Fibroblast of the aortic adventitia (primary cell): ENCODE data around the gene TMEM250. TPM values are rescaled to one million over a fixed set of nuclear protein-coding genes. Genes with fewer than 3 reads are reported as not detected.
A peak's percentile ranks its signal among the peaks of the same experiment; 100 is the strongest.

Source experiments
- DNase-seq: peaks from one replicate; pipeline ENCODE4 v3.0.0-alpha.2; 2010; ENCODE audit warnings: low read depth
- H3K4me3 ChIP-seq: 2 replicates; pipeline ENCODE4 v1.5.1; 2011; ENCODE audit warnings: low read depth, mild to moderate bottlenecking, control low read depth, low read length, moderate library complexity
- total RNA-seq: library from RNA; depleted of rRNA; stranded (reverse); fragments of >200 nt; gene quantifications from 2 replicates; pipeline ENCODE4 v1.2.3, GENCODE V29; 2012; ENCODE audit warnings: low replicate concordance
- TF ChIP-seq, protein P1 (sequence below): IDR thresholded peaks from 2 replicates; pipeline ENCODE4 v1.5.1; 2011; ENCODE audit warnings: mild to moderate bottlenecking, low read length, control low read depth, inconsistent platforms; ENCODE audit not compliant: insufficient read depth

TMEM250 gene, protein sequence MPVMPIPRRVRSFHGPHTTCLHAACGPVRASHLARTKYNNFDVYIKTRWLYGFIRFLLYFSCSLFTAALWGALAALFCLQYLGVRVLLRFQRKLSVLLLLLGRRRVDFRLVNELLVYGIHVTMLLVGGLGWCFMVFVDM
- 46.1 and 87.9 TPM in 2 replicates for total RNA-seq

DNA sequence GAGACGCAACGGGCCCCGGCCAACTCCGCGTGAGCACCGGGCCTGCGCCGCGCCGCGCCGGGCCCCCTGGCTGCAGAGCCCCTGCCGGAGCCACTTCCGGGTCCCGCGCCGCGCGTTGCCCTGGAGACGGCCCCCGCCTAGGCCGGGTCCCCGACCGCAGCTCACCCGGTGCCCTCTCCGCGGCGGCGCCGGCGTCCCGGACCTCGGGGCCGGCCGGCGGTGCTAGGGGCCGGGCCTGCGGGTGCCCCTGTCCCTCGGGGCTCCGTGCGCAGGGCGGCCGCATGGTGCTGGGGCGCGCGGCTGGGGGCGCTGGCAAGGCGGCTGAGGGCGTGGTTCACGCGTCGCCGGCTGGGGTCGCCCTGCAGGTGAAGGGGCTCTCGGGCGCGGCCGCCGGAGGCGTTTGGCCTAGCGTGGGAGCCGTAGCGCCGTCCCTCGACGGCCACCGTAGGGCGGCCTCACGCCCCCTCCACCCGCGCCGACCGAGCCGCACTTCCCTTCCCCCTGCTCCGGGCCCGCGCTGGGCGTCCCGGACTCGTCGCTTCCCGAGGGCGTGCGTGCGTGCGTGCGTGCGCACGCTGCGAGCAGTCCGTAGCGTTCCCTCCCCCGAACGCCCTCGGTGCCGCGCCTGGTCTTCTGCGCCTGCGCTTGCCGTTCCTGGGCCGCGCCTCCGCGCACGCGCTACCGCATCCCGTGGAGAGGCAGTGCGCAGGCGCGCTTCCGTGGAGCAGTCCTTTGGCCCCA lies at the start of gene TMEM250:
TMEM250 (minus strand) TSS at position 556 of the 741 bp plus-strand sequence. CDS start 1,975 bp downstream, outside the sequence.
- peak within 1 kb of the TSS; percentile 75 for H3K4me3 ChIP-seq
- TF ChIP-seq, protein P1, sequence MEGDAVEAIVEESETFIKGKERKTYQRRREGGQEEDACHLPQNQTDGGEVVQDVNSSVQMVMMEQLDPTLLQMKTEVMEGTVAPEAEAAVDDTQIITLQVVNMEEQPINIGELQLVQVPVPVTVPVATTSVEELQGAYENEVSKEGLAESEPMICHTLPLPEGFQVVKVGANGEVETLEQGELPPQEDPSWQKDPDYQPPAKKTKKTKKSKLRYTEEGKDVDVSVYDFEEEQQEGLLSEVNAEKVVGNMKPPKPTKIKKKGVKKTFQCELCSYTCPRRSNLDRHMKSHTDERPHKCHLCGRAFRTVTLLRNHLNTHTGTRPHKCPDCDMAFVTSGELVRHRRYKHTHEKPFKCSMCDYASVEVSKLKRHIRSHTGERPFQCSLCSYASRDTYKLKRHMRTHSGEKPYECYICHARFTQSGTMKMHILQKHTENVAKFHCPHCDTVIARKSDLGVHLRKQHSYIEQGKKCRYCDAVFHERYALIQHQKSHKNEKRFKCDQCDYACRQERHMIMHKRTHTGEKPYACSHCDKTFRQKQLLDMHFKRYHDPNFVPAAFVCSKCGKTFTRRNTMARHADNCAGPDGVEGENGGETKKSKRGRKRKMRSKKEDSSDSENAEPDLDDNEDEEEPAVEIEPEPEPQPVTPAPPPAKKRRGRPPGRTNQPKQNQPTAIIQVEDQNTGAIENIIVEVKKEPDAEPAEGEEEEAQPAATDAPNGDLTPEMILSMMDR: no peak
- DNase-seq: peak; percentile 96

DNA sequence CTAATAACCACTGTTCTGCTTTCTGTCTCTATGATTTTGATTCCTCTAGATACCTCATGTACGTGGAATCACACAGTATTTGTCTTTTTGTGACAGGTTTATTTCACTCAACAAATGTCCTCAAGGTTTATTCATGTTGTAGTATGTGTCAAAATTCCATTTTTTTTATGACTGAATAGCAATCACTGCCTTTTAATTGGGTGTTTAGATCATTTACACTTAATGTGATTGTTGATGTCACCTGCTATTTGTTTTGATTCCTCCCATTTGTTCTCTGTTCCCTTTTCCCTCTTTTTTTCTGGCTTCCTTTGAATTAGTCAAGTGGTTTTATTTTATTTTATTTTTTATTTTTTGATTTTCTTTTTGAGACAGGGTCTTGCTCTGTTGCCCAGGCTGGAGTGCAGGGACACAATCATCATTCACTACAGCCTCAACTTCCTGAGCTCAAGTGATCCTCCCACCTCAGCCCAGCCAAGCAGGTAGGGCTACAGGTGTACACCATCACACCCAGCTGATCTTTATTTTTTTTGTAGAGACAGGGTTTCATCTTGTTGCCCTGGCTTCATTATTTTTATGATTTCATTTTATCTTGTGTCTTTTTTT lies 44.7 kb upstream of the TMEM250 start:
- TF ChIP-seq, protein P1: no peak
- DNase-seq: no peak
- H3K4me3 ChIP-seq: no peak overlapping the region

DNA sequence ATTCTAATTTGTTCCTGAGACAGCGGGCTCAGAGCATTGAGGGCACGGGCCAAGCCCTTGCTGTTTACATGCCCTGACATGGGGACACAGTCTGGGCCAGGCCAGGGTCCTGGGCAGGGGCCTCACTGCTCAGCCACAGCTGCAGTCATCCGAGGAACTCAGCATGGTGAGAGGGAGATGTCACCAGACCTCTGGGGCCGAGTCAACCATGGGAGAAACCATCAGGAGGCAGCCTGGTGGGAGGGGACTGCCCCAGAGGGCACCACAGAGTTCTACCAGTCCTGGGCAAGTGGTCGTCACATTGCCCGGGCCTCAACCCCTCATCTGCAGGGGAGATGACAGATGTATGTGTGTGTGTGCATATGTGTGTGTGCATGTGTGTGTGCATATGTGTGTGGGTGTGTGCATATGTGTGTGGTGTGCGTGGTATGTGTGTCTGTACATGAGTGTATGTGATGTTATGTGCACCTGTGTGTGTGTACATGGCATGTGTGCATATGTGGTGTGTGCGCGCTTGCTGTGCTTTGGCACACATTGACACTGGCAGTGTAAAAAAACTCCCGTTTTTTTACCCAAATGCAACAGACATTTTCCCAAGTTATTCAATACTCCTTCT lies 42.4 kb upstream of the TMEM250 start:
- TF ChIP-seq, protein P1: no peak
- H3K4me3 ChIP-seq: no peak overlapping the region
- DNase-seq: no peak

DNA sequence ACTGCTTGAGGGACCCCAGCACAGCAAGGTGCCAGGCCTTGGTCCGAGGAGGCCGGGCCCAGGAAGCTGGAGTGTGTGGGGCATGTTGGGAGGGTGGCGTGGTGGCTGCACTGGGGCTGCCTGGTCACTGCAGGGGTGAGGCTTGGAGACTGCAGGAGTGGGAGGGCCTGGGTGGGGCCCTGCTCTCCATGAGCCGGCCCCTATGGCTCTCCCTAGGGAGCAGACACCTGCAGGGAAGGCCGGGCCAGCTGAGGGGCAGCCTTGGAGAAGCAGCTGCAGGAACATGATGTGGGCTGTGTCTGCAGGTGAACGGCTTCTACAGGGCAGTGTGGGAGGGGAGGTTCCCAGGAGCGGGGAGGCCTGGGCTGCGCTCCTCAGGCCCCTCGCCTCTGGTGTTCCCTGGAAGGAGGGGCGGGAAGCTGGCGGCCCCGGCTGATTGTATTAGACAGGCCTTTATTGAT lies 41.7 kb upstream of the TMEM250 start:
- no peak for DNase-seq
- TF ChIP-seq, protein P1: no peak
- H3K4me3 ChIP-seq: no peak overlapping the region

DNA sequence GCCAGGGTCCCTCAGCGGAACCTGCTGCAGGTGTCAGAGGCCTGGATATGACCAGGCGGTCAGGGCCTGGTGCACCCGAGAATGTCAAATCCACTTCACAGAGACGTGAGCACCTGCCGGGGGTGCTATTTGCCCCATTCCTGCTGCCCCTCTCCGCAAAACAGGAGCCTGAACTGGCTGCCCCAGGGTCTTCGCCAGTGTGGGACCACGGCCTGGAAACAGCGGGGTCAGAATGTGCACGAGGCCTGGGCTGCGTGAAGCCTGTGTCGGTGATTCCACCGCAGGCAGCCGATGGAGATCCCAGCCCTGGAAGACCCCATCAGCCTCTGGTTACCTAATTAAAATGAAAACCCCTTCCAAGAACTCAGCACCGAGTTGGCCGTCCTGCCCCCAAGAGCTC lies 41.2 kb upstream of the TMEM250 start:
- no peak for DNase-seq
- no peak overlapping the region for H3K4me3 ChIP-seq
- TF ChIP-seq, protein P1: no peak

DNA sequence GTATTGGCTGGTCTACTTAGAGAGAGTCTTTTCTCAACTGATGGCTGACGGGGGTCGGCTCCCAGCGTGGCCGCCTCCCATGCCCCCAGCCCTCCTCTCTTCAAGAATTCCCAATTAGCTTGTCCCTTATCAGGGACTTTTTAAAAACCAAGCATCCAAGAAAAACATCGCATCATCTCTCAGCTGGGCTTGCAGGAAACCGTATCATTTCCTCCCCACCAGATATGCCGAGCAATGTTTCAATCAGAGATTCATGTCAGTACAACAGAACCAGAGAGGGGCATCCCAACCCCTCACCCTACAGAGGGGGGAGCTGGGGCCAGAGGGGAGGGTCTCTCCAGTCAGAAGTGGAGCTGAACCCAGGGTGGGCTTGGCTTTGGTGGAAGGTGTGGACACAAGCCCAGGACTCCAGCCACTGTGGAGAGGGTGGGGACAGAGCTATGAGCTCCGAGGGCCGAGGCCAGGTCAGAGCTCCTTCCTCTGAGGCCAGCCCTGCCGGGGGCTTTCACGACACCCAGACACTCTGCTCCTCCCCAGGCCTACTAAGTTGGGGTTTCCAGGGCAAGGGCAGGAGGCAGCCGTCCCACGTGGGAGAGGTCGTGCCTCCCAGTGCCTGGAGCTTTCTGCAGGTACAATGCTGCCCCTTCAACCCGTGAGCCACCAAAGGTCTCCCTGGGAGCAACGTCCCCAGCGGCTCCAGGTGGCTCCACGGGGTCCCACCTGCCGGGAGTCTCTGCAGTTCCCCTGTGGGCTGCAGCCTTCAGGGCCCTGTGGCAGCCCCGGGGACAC lies 39.0 kb upstream of the TMEM250 start:
- peak; percentile 17 for DNase-seq
- TF ChIP-seq, protein P1: no peak

More for the DNA sequence above, 39.0 kb upstream of the TMEM250 start:
- no peak overlapping the region for H3K4me3 ChIP-seq
